Left lobe of liver (tissue), 2 donors: ENCODE results near the gene NLGN4X. TPM values are rescaled to one million over a fixed set of nuclear protein-coding genes. Genes with fewer than 3 reads are reported as not detected.

Source experiments
- ATAC-seq: fragments of 200-7000 bp; cut with Tn5 transposase; one replicate; pipeline ENCODE4 v1.9.1; 2020; ENCODE audit warnings: mild to moderate bottlenecking, moderate library complexity
- DNase-seq: peaks from one replicate; pipeline ENCODE4 v3.0.0-alpha.2; 2020; ENCODE audit warnings: low spot score
- total RNA-seq: library from RNA; stranded (reverse); gene quantifications from one replicate; pipeline ENCODE4 v1.2.1, GENCODE V29; 2021
- donor health status: DM: no; HTN: no; CAD: no; lungs with moderate emphysema.
- donor health status: DM: no; HTN: yes; CAD: no.

NLGN4X gene
- total RNA-seq: 1.5 TPM

GRCh38 chrX:6228720-6229119 lies at the start of gene NLGN4X:
Gene NLGN4X (minus strand): TSS chrX:6228867. CDS start chrX:6151466, 77,401 bp downstream.
- DNase-seq: no peak
- ATAC-seq: no peak

GRCh38 chrX:6266041-6266440 lies 37.4 kb upstream of the NLGN4X start:
- no peak for DNase-seq
- ATAC-seq: no peak

GRCh38 chrX:6262959-6263358 lies 34.3 kb upstream of the NLGN4X start:
- DNase-seq (no peak), ATAC-seq (no peak)

GRCh38 chrX:6257025-6257424 lies 28.4 kb upstream of the NLGN4X start:
- no peak for ATAC-seq
- no peak for DNase-seq

GRCh38 chrX:6244666-6245065 lies 16.0 kb upstream of the NLGN4X start:
- DNase-seq: no peak

GRCh38 chrX:6238576-6238975 lies 9.9 kb upstream of the NLGN4X start:
- no peak for ATAC-seq

More at GRCh38 chrX:6244666-6245065, 16.0 kb upstream of the NLGN4X start:
- no peak for ATAC-seq

GRCh38 chrX:6227935-6228334 lies 732 bp downstream of the NLGN4X start:
- ATAC-seq (no peak), DNase-seq (no peak)

More at GRCh38 chrX:6238576-6238975, 9.9 kb upstream of the NLGN4X start:
- no peak for DNase-seq

GRCh38 chrX:6227453-6227835 lies 1.2 kb downstream of the NLGN4X start:
- no peak for DNase-seq

GRCh38 chrX:6226596-6227452 lies 1.8 kb downstream of the NLGN4X start:
- DNase-seq: no peak
- ATAC-seq: no peak

More at GRCh38 chrX:6227453-6227835, 1.2 kb downstream of the NLGN4X start:
- no peak for ATAC-seq

- ATAC-seq: peak; percentile 49
Measured at GRCh38 chrX:6225911-6226595, 2.6 kb downstream of the NLGN4X start.

GRCh38 chrX:6225288-6225910 lies 3.3 kb downstream of the NLGN4X start:
- DNase-seq: no peak
- no peak for ATAC-seq

More at GRCh38 chrX:6225911-6226595, 2.6 kb downstream of the NLGN4X start:
- DNase-seq: no peak

GRCh38 chrX:6223516-6223915 lies 5.2 kb downstream of the NLGN4X start:
- no peak for ATAC-seq
- no peak for DNase-seq

GRCh38 chrX:6210230-6210629 lies 18.4 kb downstream of the NLGN4X start:
- ATAC-seq: no peak
- no peak for DNase-seq

GRCh38 chrX:6203462-6204215 lies 25.0 kb downstream of the NLGN4X start:
- DNase-seq (no peak), ATAC-seq (no peak)

GRCh38 chrX:6199486-6199885 lies 29.2 kb downstream of the NLGN4X start:
- ATAC-seq (no peak), DNase-seq (no peak)

GRCh38 chrX:6187256-6187655 lies 41.4 kb downstream of the NLGN4X start:
- ATAC-seq (no peak), DNase-seq (no peak)

- DNase-seq (peak; percentile 59), ATAC-seq (peak; percentile 88)
Measured at GRCh38 chrX:6184900-6185515, 43.7 kb downstream of the NLGN4X start.

GRCh38 chrX:6175914-6176313 lies 52.8 kb downstream of the NLGN4X start:
- no peak for DNase-seq

GRCh38 chrX:6170424-6170823 lies 58.2 kb downstream of the NLGN4X start:
- no peak for DNase-seq
- ATAC-seq: peak; percentile 47

More at GRCh38 chrX:6175914-6176313, 52.8 kb downstream of the NLGN4X start:
- peak; percentile 59 for ATAC-seq

- DNase-seq (no peak), ATAC-seq (no peak)
Measured at GRCh38 chrX:6169407-6169806, 59.3 kb downstream of the NLGN4X start.
